Stimulated activated effector memory CD8-positive, alpha-beta T cell treated with anti-CD3 and anti-CD28 coated beads, Interleukin-12 subunit alpha, Interleukin-12 subunit beta, amount 100 ng/mL, for 72 hours (primary cell): ENCODE measurements around the gene REM2.
"Not testable (repeated sequence)": the region's sequence is repeated elsewhere in the genome, so short reads cannot be mapped to it uniquely, and the experiment has no call there.

ENCODE experiments used
- ATAC-seq: fragments of 150-1000 bp; cut with Tn5 transposase; 2 replicates; pipeline ENCODE4 v1.10.0; 2021
- DNase-seq, 2 donors: peaks; one replicate each; pipeline ENCODE4 v3.0.0; 2021 to 2022; ENCODE audit warnings: low spot score in 2 of 2
- H3K27ac Mint-ChIP-seq: one replicate; pipeline ENCODE4 v1.8.0; 2022; ENCODE audit warnings: mild to moderate bottlenecking, mixed read lengths
- H3K36me3 Mint-ChIP-seq: one replicate; pipeline ENCODE4 v1.8.0; 2022; ENCODE audit warnings: mild to moderate bottlenecking, mixed read lengths
- H3K4me1 Mint-ChIP-seq: one replicate; pipeline ENCODE4 v1.8.0; 2022; ENCODE audit warnings: mixed read lengths
- H3K4me3 Mint-ChIP-seq: one replicate; pipeline ENCODE4 v1.8.0; 2022; ENCODE audit warnings: mild to moderate bottlenecking, mixed read lengths
- H3K9me3 Mint-ChIP-seq: one replicate; pipeline ENCODE4 v1.8.0; 2022; ENCODE audit warnings: mixed read lengths

The REM2 gene

GRCh38 chr14:22896356-22896755, 13.3 kb downstream of the REM2 start:
- DNase-seq (no peak), ATAC-seq (no peak)
- no peak overlapping the region for H3K4me3 Mint-ChIP-seq
- H3K36me3 Mint-ChIP-seq, result peaks cover 12% of the 10 kb centered on the region
- H3K27ac Mint-ChIP-seq, result no peak overlapping the region
- no peaks in the 10 kb centered on the region for H3K9me3 Mint-ChIP-seq
- peaks cover 17% of the 10 kb centered on the region for H3K4me1 Mint-ChIP-seq

DNA sequence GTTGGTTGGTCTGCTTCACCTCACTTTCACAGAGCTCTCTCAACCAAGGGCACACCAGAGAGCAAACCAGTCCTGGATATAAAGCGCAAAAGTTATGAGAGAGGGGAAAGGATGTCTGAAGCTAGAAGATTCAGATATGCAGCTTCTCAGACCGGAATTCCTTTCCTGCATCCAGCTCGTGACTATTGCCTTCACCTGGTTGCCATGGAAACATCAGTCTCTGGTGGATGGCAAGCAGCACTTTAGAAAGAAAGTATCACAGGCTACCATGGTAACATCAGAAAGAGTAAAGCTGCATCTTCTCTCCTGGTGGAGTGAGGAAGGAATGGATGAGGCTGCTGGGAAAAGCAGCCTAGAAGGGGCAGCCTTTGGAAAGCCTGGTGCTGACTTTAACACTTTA, 13.7 kb downstream of the REM2 start:
- Mint-ChIP-seq H3K36me3 (peaks cover 16% of the 10 kb centered on the region), H3K9me3 (no peaks in the 10 kb centered on the region), H3K4me3 (no peak overlapping the region)

GRCh38 chr14:22897357-22897756, 14.3 kb downstream of the REM2 start:
- DNase-seq, result no peak
- H3K4me3 Mint-ChIP-seq, result no peak overlapping the region
- ATAC-seq, result no peak
- H3K4me1 Mint-ChIP-seq, result peaks cover 17% of the 10 kb centered on the region
- peaks cover 22% of the 10 kb centered on the region for H3K36me3 Mint-ChIP-seq
- H3K9me3 Mint-ChIP-seq, result no peaks in the 10 kb centered on the region
- peak overlapping the region; percentile 77 for H3K27ac Mint-ChIP-seq

More for the DNA sequence above, 13.7 kb downstream of the REM2 start:
- H3K4me1 Mint-ChIP-seq, result peaks cover 17% of the 10 kb centered on the region
- H3K27ac Mint-ChIP-seq, result no peak overlapping the region
- DNase-seq, result no peak
- no peak for ATAC-seq

- no peak overlapping the region for H3K4me3 Mint-ChIP-seq
- H3K27ac Mint-ChIP-seq, result peak overlapping the region; percentile 77
- H3K4me1 Mint-ChIP-seq, result peaks cover 17% of the 10 kb centered on the region
- ATAC-seq (peak; percentile 95), DNase-seq (no peak)
- peaks cover 34% of the 10 kb centered on the region for H3K36me3 Mint-ChIP-seq
- no peaks in the 10 kb centered on the region for H3K9me3 Mint-ChIP-seq
Observed at GRCh38 chr14:22898302-22899090, 15.5 kb downstream of the REM2 start.

DNA sequence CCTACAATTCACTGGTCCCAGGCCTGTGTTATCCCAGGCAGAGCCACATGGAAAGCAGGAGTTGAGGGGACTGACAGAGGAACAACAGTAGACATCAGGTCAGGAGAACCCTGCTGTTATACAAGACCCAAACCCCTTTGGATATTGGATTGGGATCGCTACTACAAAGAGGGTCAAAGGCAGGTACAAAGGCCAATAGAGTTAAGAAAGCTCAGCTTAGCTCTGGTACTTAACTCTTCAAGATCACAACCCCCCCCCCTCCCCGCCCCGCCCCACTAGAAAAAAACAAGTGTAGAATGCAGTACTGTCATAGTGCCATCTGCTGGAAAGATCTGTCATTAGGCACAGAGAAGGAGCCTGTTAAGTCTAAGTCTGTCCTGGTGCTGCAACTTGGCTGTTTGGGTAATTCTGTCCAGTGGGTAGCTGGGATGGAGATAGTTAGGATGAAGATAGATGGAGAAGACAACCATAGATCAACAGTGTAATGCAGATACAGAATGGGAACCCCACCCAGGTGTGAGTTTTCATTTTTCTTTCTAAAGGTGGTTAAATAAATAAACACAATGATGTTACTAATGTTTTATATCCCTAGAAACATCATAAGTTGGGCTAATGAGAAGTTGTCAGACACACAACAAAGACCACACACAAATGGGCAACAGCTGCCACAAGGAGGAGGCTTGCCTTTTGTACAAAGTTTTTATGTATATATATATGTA, 17.2 kb downstream of the REM2 start:
- Mint-ChIP-seq H3K4me3 (no peak overlapping the region), H3K36me3 (peaks cover 51% of the 10 kb centered on the region), H3K9me3 (no peaks in the 10 kb centered on the region), H3K27ac (peak overlapping the region; percentile 22), H3K4me1 (peaks cover 17% of the 10 kb centered on the region)
- ATAC-seq (peak; percentile 62), DNase-seq (no peak)

DNA sequence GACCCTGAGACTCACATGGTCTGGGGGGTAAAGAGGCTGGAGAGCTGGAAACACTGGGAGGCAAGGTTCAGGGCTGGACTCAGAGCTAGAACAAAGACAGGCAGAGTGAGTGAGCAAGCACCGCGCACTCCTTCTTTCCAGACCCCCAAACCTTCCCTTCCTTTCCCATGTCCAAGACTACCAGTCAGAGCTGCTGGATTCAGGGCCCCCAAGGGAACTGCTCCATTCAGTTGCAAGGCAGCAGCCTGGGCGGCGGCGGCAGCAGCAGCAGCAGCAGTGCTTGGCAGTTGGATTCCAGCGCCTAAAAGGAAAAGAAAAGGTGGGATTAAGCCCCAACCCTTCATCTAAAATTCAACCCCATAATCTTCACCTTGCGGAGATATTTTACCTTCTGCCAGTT, 18.8 kb downstream of the REM2 start:
- no peak for DNase-seq
- Mint-ChIP-seq H3K4me3 (no peak overlapping the region), H3K4me1 (peaks cover 17% of the 10 kb centered on the region), H3K36me3 (peaks cover 67% of the 10 kb centered on the region), H3K27ac (peak overlapping the region; percentile 48), H3K9me3 (no peaks in the 10 kb centered on the region)
- ATAC-seq, result no peak

DNA sequence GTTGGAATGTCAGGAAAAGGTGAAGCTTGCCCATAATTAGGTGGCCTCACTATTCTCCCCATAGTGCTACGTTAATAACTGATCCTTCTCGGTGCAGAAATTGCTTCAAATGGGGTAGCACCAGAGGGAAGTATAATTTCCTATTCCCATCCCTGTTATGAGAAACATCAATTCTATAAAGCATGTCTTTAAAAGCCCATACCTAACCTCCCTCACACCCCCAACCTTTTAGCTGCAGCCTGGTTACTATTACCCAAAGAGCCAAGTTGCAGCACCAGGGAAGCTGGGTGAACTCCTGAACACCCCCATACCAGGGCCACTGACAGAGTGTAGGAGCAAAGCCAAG, 20.7 kb downstream of the REM2 start:
- H3K9me3 Mint-ChIP-seq, result no peaks in the 10 kb centered on the region
- H3K36me3 Mint-ChIP-seq, result peaks cover 80% of the 10 kb centered on the region
- DNase-seq, result no peak
- ATAC-seq, result no peak
- no peak overlapping the region for H3K4me3 Mint-ChIP-seq
- peak overlapping the region; percentile 60 for H3K27ac Mint-ChIP-seq
- peaks cover 7% of the 10 kb centered on the region for H3K4me1 Mint-ChIP-seq

DNA sequence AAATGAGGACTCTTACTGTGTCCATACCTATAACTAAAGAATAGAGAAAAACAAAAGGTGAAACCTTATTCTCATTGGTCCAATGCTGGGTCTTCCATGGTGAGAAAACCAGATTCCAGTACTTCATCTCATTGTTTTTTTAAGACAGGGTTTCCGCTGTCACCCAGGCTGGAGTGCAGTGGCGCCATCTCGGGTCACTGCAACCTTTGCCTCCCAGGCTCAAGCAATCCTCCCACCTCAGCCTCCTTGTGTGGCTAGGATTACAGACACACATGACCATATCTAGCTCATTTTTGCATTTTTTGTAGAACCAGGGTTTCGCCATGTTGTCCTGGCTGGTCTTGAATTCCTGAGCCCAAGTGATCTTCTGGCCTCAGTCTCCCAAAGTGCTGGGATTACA, 22.6 kb downstream of the REM2 start:
- ATAC-seq (no peak), DNase-seq (no peak)
- H3K4me3 Mint-ChIP-seq, result no peak overlapping the region
- peaks cover 99% of the 10 kb centered on the region for H3K36me3 Mint-ChIP-seq
- no peaks in the 10 kb centered on the region for H3K9me3 Mint-ChIP-seq
- peaks cover 11% of the 10 kb centered on the region for H3K4me1 Mint-ChIP-seq
- no peak overlapping the region for H3K27ac Mint-ChIP-seq

- no peak overlapping the region for H3K4me3 Mint-ChIP-seq
- DNase-seq (no peak), ATAC-seq (no peak)
- H3K27ac Mint-ChIP-seq, result peak overlapping the region; percentile 62
- peaks cover 7% of the 10 kb centered on the region for H3K4me1 Mint-ChIP-seq
- no peaks in the 10 kb centered on the region for H3K9me3 Mint-ChIP-seq
- H3K36me3 Mint-ChIP-seq, result peaks cover 100% of the 10 kb centered on the region
Observed at GRCh38 chr14:22906073-22906472, 23.1 kb downstream of the REM2 start.

DNA sequence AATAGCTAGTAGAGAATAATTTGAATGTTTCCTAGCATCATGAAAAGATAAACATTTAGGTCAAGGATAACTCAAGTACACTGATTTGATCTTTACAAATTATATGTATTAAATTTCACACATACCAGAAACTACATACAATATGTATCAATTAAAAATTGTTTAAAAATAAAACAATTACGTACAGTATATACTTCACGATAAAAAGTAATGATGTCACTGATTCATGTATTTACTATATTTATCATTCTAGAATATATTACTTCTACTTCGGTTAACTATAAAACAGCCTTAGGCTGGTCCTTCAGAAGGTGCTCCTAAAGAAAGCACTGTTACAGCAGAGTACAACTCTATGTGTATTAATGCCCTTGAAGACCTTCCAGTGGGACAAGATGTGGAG, 24.4 kb downstream of the REM2 start:
- peaks cover 100% of the 10 kb centered on the region for H3K36me3 Mint-ChIP-seq
- no peak for DNase-seq
- H3K27ac Mint-ChIP-seq, result no peak overlapping the region
- no peak overlapping the region for H3K4me3 Mint-ChIP-seq
- no peaks in the 10 kb centered on the region for H3K9me3 Mint-ChIP-seq
- ATAC-seq, result no peak
- peaks cover 12% of the 10 kb centered on the region for H3K4me1 Mint-ChIP-seq

GRCh38 chr14:22908601-22909000, 25.6 kb downstream of the REM2 start:
- H3K27ac Mint-ChIP-seq, result no peak overlapping the region
- H3K36me3 Mint-ChIP-seq, result peaks cover 100% of the 10 kb centered on the region
- ATAC-seq, result no peak
- H3K4me1 Mint-ChIP-seq, result peaks cover 15% of the 10 kb centered on the region
- no peaks in the 10 kb centered on the region for H3K9me3 Mint-ChIP-seq
- no peak overlapping the region for H3K4me3 Mint-ChIP-seq
- DNase-seq, result no peak

DNA sequence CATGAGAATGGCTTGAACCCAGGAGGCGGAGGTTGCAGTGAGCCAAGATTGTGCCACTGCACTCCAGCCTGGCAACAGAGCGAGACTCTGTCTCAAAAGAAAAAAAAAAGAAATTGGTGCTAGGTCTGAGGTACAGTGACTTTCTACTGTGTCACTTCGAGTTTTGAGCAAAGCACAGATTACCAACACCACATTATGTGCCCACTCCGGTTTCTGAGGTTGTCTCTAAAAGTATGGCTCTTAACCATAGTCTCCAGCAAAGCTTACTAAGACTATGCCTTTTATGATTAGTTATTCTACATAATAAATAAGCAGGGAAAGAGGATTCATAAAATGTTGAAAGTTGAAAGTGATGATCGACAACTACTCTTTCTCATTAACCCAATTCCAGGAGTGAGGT, 27.9 kb downstream of the REM2 start:
- Mint-ChIP-seq H3K36me3 (peaks cover 100% of the 10 kb centered on the region), H3K4me1 (peaks cover 15% of the 10 kb centered on the region), H3K4me3 (no peak overlapping the region), H3K9me3 (no peaks in the 10 kb centered on the region), H3K27ac (no peak overlapping the region)
- ATAC-seq (peak; percentile 72), DNase-seq (no peak)

DNA sequence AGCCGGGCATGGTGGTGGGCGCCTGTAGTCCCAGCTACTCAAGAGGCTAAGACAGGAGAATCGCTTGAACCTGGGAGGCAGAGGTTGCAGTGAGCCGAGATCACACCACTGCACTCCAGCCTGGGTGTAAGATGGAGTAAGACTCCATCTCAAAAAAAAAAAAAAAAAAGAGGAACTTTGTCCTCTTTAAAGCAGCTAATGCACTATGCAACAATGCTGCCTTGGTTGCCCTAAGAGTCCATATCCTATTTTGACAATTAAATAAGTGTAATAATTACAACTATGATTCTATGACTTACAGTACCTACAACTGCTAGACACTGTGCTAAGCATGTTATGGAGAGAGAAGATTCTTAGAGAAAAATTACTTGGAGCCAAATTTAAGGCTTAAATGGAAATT, 31.8 kb downstream of the REM2 start:
- not testable (repeated sequence) for ATAC-seq, H3K9me3 Mint-ChIP-seq, H3K27ac Mint-ChIP-seq, H3K4me3 Mint-ChIP-seq, DNase-seq
- H3K4me1 Mint-ChIP-seq, result peaks cover 28% of the 10 kb centered on the region
- peaks cover 99% of the 10 kb centered on the region for H3K36me3 Mint-ChIP-seq

DNA sequence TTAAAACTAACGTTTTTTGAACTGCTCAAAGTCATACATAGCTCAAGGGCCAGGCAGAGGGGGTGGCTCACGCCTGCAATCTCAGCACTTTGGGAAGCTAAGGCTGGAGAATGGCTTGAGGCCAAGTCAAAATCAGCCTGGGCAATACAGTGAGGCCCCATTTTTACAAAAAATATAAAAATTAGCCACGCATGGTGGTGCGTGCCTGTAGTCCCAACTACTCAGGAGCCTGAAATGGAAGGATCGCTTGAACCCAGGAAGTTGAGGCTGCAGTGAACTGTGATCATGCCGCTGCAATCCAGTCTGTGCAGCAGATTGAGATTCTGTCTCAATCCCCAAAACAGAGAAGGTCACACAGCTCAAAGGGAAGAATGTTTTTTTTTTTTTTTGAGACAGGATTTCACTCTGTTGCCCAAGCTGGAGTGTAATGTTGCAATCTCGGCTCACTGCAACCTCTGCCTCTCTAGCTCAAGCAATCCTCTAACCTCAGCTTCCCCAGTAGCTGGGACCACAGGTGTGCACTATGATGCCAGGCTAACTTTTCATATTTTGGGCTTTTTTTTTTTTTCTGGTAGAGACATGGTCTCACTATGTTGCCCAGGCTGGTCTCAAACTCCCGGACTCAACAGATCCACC, 33.0 kb downstream of the REM2 start:
- ATAC-seq, result no peak
- no peak overlapping the region for H3K4me3 Mint-ChIP-seq
- peaks cover 28% of the 10 kb centered on the region for H3K4me1 Mint-ChIP-seq
- no peak for DNase-seq
- no peaks in the 10 kb centered on the region for H3K9me3 Mint-ChIP-seq
- H3K36me3 Mint-ChIP-seq, result peaks cover 98% of the 10 kb centered on the region
- peak overlapping the region; percentile 17 for H3K27ac Mint-ChIP-seq

DNA sequence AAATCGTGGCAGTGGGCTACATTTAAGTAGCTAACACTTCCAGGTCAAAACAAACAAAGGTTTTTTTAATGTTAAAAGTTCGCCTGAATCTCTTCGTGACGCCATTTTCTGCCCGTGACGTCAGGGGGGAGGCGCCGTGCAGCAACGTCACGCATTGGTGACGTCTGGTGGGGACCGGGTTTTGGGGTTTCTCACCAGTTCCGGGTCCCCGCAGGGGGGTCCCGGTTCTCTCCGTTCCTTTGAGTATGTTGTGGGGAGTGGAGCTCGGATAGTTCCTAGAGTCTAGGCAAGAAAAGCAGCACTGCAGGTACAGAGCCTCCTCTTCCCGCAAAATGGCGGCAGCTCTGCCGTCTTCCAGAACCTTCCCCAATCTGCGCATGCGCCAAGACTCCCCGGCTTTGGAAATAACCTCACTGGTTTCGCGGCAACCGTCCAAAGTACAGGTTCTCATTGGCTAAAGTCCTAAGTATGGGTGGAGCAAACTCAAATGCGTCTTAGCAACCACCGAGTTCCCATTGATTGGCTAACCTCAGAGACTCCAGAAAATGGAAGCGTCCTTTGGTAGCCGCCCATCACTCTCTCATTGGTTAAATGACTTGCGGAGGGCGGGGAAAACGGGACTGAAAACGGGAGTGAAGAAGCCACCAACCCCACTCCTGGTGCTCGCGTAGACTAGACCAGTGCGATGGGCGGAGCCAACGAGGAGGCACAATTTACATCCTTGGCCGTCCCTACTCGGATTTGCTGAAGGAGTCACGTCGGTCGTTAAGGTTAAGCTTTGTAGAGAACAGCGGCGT, 36.0 kb downstream of the REM2 start, which contains the start of gene RBM23:
RBM23 (minus strand) TSS at position 346 of the 797 bp plus-strand sequence.
- peak; percentile 99 to 100 for DNase-seq
- ATAC-seq, result peak; percentile 95
- Mint-ChIP-seq H3K27ac (peak within 1 kb of the TSS; percentile 100), H3K4me3 (peak within 1 kb of the TSS; percentile 93), H3K9me3 (no peaks in the 10 kb centered on the region), H3K36me3 (peaks cover 98% of the 10 kb centered on the region), H3K4me1 (peaks cover 20% of the 10 kb centered on the region)
